SK-N-SH (cell line): ENCODE results near the gene THEM4.

Experiments used
- EP300 ChIP-seq, 2 experiments: IDR thresholded peaks; 2 replicates each; pipeline versions ENCODE4 v1.4.0 to v1.6.1; 2012; ENCODE audit warnings: borderline replicate concordance in 1 of 2, low read depth in 1 of 2, low read length in 1 of 2
- EZH2phosphoT487 ChIP-seq: fragments of 200-600 bp; sonication (generic); IDR thresholded peaks from 2 replicates; pipeline ENCODE4 v1.6.1; 2017; ENCODE audit warnings: low read depth, mixed run types, mild to moderate bottlenecking, antibody characterized with exemption, moderate library complexity, borderline replicate concordance
- GATA2 ChIP-seq: sonication (generic); formaldehyde crosslinking; IDR thresholded peaks from 2 replicates; pipeline ENCODE4 v1.5.0; 2020; ENCODE audit warnings: mild to moderate bottlenecking, missing genetic modification reagents
- MXI1 ChIP-seq: IDR thresholded peaks from 2 replicates; pipeline ENCODE4 v1.6.1; 2012; ENCODE audit warnings: mild to moderate bottlenecking, low read depth, low read length, improper control_type of control experiment
- POLR2AphosphoS5 ChIP-seq: IDR thresholded peaks from 2 replicates; pipeline ENCODE4 v1.6.1; 2012; ENCODE audit warnings: low read depth, low read length
- RAD21 ChIP-seq: IDR thresholded peaks from 2 replicates; pipeline ENCODE4 v1.6.1; 2012; ENCODE audit warnings: mild to moderate bottlenecking, low read length
- RCOR1 ChIP-seq: fragments of 150-350 bp; IDR thresholded peaks from 2 replicates; pipeline ENCODE4 v1.6.1; 2017; ENCODE audit warnings: antibody characterized with exemption, low read length
- TEAD4 ChIP-seq: IDR thresholded peaks from 2 replicates; pipeline ENCODE4 v1.4.0; 2012; ENCODE audit warnings: mild to moderate bottlenecking, borderline replicate concordance; ENCODE audit not compliant: insufficient read depth
- TF ChIP-seq, protein P1 (sequence below): fragments of 200-600 bp; sonication (generic); IDR thresholded peaks from 2 replicates; pipeline ENCODE4 v1.6.1; 2017; ENCODE audit warnings: antibody characterized with exemption, mild to moderate bottlenecking, moderate library complexity

- no peak for TF ChIP-seq POLR2AphosphoS5
- no peak for TF ChIP-seq RAD21
- no peak for TF ChIP-seq RCOR1
- TF ChIP-seq, protein P1, sequence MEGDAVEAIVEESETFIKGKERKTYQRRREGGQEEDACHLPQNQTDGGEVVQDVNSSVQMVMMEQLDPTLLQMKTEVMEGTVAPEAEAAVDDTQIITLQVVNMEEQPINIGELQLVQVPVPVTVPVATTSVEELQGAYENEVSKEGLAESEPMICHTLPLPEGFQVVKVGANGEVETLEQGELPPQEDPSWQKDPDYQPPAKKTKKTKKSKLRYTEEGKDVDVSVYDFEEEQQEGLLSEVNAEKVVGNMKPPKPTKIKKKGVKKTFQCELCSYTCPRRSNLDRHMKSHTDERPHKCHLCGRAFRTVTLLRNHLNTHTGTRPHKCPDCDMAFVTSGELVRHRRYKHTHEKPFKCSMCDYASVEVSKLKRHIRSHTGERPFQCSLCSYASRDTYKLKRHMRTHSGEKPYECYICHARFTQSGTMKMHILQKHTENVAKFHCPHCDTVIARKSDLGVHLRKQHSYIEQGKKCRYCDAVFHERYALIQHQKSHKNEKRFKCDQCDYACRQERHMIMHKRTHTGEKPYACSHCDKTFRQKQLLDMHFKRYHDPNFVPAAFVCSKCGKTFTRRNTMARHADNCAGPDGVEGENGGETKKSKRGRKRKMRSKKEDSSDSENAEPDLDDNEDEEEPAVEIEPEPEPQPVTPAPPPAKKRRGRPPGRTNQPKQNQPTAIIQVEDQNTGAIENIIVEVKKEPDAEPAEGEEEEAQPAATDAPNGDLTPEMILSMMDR, result no peak
- no peak for TF ChIP-seq EZH2phosphoT487
- no peak for TF ChIP-seq GATA2 (CRISPR knock-in tag)
- no peak for TF ChIP-seq EP300 (IDR thresholded peaks at IDR 0.05; ENCODE audit: borderline replicate concordance in 1 of 2, low read depth in 1 of 2, low read length in 1 of 2)
- no peak for TF ChIP-seq MXI1
- no peak for TF ChIP-seq TEAD4
These were observed 78.1 kb downstream of the THEM4 start for GRCh38 chr1:151831256-151831591.
